Inflammatory macrophage treated with lipopolysaccharide for 1 hour (primary cell): ENCODE results near the gene KIAA0930.

Source experiments
- DNase-seq, 2 donors: peaks; one replicate each; pipeline ENCODE4 v3.0.0-alpha.2; 2020 to 2022

KIAA0930 gene

DNA sequence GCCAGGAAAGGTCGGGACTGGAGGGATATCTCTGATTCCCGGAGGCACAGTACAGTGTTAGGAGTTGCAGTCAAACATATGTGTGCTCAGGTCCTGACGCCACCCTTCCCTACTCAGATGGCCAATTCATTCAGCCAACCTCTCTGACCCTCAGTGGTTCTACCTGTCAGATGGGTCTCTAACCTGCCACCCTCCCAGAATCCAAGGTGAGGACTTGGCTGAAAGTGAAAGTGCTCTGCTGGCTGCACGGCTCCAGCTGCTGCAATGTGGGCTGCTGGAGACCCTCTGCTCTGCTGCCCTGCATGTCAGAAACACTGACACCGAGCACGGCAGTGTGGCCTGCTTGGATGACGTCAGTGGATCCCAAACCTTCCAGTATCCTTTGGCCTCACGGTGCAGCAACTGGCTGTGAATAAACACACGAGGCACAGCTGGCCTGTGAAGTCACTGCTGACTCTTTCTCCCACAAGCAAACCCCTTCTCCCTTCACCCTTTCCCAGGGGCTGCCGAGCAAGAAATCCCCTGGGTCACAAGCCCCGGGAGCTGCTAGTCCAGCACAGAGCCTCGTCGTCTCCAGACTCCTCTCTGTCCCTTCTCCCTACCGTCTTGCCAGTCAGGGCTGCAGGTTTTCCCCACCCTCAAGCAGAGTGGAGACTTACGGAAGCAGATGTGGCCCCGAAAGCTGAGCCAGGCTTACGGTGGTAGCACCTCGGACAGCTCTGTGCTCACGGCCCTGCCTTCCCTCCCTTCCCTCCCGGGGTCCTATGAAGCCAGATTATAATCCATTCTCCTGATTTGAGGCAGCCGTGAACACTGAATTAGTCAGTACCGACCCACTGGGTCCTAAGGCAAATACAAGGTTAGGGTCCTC lies 24.3 kb downstream of the KIAA0930 start:
- DNase-seq: no peak

DNA sequence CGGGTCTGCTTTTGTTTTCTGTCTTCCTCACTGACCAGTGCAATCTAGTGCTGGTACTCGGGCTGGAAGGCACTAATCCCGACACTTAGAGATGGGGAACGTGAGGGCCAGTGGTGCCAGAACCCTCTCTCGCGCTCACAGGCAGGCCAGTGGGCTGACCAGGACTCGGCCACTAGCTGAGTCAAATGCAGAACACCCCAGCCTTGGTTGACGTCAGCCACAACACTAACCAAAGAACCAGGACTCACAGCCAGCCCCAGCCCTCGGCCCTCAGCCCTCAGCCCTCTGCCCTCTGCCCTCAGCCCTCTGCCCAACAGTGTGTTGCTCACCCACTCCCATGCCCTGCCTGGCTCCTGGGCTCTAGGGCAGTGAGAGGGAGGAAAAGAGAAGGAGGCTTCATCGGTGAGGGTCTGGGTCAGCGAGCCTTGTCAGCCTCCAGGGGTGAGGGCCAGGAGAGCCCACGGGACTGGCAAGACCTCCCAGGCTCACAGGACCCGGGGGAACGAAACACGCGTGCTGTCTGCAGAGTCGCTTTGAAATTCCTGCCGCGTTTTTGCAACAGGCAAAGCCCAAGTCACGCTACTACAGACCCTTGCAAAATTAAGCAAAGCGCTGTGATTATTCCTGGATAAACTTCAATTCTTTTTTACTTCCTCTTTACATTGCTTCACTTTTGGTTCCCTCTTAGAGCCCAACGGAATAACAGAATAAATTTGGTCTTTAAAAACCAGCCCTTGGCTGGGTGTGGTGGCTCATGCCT lies 27.5 kb downstream of the KIAA0930 start:
- DNase-seq: peak; percentile 70 to 83

DNA sequence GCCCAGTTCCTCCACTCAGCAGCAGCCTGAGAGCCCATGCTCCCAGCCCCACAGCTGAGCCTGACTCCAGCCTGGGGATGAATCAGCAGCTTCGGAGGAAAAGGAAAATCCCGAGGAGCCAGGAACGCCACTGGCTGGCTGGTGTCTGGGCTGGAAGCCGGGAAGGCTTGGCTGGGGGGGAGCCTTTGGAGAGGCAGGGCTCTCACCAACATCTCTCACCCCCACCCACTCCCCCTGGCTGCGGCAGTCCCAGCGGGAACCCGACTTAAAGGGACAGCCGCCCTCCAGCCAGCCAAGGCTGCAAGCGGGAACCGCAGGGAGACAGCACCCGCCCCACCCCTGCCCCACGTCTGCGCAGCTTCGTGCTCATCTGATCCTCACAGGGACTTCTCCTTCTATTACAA lies 28.4 kb downstream of the KIAA0930 start:
- DNase-seq: peak; percentile 31 to 40

DNA sequence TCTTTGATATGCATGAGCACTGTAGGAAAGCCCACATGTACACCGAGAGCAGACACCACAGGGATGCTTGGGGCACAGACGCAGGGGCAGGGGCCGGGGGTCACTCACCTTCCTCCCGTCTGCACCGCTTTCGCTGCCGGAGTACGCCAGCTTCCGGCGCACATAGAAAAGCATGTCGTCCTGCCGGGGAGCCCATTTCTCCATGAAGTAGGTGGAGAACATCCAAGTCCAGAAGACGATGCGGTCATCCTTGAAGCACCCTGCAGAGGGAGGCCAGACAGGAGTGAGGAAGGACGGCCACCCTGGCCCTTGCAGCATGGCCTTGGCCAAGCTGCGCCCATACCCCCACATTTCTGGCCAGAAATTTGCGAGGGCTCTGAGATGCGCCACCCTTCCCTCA lies 28.8 kb downstream of the KIAA0930 start:
- DNase-seq: no peak

DNA sequence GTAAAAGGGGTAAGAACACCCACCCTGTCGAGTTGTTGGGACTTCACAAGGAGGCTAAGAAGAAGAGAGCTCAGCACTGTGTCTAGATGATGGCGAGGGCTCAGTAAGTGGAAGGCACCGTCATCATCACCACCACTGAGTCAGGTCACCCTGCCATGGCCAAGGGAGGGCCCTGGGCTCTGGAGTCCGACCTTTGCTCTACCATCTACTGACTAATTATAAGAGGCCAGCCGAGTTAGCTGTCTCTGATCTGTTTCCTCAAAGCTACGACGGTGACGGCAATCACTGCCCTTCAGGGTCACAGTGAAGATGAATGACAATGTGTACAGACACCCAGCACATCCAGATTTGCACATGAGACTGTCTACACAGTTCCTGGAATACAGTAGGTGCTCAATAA lies 29.3 kb downstream of the KIAA0930 start:
- DNase-seq: peak in 1 of 2 donors; percentile 39

DNA sequence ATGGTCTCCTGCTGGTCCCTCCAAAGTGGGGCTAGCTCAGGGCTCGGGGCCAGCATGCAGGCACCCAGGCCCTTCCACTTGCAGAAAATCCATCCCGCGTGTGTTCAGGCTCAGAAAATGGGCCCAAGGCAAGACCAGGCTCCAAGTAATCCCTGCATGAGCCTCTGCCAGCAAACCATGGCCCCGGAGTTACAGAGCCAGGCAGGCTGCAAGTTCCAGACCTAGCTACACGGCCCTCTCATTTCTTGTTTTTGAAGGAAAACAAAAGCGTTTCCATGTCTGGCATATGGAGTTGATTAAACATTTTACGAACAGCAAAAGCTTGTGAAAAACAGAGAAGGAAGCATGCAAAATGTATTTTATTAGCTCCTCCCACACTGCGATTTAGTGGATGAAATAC lies 29.7 kb downstream of the KIAA0930 start:
- DNase-seq: no peak

DNA sequence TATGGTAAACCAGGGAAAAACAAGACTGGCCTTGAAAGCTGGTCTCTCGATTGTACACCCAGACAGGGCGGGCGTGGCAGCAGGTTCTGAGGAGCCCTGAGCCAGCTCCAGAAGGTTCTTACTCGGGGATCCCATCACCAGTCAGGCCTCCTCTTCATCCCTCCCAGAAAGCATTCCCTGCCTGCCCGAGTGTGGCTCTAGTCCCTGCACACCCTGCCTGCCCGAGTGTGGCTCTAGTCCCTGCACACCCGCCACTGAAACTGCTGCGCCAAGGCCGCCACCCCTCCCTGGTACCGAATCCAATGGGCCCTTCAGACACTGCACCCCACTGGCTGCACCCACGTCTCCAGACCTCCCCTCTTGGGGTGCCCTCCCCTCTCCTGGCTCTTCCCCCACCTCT lies 30.1 kb downstream of the KIAA0930 start:
- DNase-seq: no peak

DNA sequence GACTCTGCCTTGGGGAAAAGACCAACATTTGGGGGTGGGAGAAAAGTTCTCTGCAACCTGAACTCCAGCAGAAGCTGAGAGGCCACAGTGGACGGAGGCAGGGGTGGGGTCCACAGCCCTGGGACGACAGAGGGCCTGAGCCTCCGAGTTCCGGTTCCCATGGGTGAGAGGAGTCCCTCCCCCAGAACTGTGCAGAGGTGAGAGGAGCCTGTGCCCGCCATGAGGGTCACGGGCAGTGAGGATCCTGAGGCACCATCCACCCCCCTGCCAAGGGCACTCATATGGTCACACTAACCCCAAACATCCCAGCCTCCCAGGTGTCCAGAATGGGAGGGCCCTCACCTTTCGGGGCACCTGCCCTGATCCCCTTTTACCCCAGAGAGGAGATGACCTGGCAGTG lies 30.5 kb downstream of the KIAA0930 start:
- DNase-seq: no peak

DNA sequence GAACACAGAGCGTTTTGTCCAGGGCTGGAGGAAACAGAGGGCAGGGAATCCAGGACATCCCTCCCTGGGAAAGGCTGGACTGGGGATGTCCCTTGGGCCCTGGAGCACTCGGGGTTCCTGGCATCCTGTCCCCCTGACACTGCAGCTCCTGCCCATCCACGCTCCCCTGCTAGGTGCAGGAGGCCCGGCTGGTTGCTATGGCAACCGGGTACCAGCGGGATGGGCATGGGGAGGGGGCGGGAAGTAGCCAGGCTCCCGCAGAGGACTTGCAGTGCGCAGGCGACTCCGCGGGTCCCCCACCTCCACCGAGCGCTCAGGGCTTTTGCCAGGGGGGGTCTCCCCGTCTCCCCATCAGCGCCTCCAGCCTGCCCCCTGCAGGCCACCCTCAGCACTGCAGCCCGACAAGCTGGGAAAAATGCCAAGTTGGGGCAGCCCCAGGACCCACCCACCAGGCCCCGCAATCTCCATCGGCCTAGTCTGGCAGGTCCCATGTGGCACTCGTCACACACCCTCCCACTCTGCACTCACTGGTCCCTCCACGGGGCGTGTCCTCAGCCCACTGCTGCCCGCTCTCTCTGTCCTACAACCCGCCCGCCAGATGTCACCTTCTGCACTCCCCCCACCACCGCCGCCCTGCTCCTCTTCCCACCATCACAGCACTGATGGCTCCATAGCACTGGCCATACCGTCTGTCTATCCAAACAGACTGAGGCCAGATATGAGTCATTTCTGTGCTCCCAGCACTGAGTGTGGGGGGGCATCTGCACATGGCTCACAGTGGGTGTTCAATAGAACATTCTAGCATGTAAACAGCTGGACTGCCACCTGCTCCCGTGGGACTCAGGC lies 31.5 kb downstream of the KIAA0930 start:
- peak; percentile 61 to 82 for DNase-seq

DNA sequence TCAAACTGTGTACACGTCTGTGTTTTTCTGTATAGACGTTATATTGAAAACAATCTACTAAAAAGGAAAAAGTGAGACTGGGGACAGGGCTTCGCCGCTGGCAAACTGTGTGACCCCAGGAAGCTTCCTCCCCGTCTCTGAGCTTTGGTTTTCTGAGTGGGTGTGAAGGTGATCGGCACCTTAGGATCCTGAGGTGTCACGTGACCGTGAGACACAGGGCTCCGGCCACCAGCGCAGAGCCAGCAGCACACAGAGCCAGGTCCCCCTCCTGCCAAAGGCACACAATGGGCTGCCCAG lies 32.0 kb downstream of the KIAA0930 start:
- no peak for DNase-seq

DNA sequence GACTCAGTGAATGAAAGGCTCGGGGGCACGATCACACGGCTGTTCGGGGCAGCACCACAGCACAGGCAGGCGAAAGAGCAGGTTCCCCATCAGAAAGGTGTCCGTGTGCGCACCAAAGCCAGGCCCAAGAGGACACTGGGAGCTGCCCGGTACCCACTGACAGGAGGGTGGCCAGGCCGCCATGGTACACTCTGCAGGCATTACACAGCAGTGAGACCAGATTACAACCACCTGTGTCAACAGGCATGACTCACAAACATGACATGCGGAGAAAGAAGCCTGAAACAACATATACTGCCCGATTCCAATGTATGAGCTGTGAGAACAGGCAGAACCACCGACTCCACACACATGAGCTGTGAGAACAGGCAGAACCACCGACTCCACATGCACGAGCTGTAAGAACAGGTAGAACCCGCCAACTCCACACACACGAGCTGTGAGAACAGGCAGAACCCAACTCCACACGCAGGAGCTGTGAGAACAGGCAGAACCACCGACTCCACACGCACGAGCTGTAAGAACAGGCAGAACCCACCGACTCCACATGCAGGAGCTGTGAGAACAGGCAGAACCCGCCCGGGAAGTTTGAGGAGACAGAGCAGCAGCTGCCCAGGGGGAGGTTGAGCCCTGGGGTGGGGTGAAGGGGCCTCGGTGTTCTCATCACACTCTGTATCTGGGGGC lies 32.6 kb downstream of the KIAA0930 start:
- no peak for DNase-seq

DNA sequence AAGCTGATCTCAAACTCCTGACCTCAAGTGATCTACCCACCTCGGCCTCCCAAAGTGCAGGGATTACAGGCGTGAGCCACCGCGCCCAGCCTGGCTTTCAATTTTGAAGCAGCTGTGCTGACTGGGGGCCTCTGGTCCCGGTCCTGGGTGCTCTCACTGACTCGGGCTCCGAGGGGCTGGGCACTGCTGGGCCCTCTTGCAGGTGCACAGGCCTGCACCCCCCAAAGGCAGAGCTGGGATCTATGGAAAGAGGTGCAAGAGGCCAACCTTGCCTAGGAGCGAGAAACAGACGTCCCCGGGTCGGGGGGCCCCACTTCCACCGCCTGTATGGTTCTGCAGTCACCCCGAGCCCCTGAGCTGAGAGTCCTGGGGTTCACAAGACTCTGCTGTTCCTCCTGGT lies 33.2 kb downstream of the KIAA0930 start:
- DNase-seq: no peak

DNA sequence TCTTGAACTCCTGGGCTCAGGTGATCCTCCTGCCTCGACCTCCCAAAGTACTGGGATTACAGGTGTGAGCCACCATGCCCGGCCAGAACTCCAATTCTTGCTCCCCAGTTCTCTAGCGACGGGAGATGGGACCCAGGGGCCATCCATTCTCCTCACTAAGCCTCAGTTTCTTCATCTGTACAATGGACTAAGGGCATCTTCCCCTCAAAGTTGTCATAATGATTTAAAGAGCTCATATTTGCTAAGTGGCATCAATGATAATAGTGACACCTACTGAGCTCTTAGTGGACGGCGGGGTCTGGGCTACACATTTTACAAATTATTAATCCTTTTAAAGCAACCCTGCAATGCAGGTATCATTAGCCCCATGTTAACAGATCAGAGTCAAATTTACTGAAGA lies 34.5 kb downstream of the KIAA0930 start:
- DNase-seq: no peak

DNA sequence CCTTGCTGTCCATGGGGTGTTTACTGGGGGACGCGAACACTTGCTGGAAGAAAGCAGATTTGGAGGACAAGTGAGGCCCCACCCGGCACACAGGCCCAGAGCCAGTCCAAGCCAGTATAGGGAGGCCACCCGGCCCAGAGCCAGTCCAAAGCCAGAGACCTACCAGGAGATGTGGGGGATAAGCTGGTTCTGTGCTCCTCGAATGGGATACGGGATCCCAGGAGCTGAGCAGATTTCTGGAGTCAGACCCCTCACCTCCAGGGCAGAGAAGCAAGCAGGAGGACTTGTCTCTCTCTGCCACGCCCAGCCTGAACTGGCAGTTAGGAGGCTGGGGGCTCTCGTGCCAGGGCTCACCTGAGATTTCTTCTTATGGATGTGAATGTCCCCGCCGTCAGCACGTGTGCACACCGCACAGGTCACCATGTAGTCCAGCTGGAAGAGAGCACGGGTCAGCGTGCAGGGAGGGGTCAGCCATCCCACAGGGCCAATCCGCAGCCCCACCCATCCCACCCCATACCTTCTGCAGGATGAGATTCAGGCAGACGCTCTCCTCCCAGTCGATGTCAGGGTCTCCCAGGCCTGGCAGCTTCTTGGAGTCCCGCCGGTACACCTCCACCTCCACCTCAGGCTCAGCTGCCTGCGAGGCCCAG lies 35.3 kb downstream of the KIAA0930 start:
- no peak for DNase-seq

DNA sequence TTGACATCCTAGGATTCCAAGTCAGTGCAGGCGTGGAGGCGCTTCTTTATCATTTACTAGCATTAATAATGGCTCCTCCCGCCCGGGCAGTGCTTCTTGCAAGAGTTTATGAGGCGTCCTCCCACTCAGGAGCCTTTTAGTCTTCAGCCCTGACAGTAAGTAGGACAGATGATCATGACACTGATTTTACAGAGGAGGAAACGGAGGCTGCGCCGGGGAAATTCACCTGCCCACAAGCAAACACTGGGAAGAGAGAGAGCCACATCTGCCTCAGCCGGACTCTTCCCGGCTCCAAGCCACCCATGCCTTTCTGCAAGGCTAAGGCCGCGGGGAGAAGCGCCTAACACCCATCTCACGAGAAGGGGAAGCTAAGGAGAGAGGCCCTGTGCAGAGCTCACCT lies 35.9 kb downstream of the KIAA0930 start:
- DNase-seq: peak in 1 of 2 donors; percentile 73

DNA sequence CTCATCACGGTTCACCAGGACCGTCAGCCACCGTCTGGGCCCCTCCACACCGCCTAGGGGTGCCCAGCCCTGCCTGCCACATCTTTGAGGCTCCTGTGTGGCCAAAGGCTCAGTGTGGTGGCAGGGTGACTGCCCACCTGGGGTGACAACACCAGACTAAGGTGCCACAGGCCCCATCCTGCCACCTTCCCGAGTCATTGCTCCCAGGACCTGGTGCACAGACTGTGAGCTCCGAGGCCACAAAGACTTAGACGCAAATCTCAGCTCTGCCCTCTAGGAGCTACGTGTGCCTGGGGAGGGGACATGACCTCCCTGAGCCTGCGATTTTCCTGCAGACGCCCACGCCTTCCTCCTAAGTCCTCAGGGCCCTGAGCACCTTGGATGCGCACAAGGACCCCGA lies 36.5 kb downstream of the KIAA0930 start:
- no peak for DNase-seq

DNA sequence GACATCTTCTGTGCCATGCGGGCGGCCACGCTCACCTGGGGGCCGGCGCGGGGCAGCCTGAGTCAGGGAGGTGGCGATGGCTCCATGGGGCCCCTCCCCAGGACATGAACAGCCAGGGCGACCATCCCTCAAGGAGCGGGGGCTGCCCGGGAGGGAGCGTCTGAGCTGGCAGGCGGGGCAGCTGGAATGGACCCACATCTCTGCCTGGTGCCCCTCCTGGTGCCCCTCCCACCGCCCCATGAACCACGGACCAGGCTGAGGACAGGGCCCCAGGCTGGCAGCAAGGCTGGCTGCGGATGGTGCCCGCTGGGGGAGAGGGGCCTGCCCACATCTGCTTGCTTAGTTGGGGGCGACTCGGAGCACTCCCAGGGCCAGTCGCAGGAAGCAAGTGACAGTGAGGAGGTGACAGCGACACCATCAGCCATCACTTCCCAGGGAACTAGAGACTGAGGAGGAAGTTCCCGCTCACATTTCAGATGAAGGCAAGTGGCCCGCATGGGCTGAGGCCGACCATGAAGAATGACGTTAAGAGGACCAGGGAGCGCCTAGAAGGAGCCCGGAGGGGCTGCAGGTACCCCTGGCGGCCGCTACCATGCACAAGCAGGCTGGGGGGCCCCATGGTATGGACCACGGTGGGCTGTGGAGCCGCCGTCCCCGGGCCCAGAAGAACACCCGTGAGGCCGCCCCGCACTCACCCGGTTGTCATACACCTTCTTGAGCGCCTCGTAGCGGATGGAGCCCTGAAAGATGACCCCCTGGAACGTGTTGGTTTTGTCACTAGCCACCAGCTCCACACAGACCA lies 37.3 kb downstream of the KIAA0930 start:
- peak in 1 of 2 donors; percentile 50 for DNase-seq

DNA sequence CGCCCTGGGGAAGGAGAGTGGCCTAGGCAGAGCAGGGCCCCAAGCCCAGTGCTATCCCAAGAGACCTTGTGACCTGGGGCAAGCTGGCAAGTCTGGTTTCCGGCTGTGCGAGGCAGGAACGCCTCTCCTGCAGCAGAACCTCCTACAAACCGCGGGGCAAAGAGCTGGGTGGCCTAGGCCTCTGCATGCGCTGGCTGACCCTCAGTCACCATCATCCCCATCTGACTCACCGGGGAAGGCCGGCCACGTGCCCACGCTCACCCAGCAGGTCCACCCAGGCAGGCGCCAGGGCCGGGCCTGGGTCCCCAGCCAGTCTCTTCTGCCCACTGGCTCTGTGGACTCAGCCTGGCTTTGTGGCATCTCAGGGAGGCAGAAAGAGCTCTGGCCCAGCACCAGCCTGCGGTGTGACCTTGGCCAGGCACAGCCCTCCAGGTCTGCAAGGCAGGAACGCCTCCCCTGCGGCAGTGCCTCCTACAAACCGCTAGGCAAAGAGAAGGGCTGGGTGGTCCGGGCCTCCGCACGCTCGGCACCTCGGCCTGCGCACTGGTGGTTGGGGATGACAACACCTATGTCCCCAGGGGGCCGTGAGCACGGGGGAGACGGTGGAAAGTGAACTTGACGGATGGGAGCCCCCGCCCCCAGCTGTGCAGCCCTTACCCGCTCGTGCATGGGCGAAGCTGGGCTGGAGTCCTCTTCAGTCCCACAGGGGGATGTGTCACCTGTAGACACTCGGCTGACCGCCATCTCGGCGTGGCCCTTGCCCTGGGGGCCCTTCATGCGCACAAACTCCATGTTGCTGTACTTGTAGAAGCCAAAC lies 38.2 kb downstream of the KIAA0930 start:
- DNase-seq: peak; percentile 34 to 91

DNA sequence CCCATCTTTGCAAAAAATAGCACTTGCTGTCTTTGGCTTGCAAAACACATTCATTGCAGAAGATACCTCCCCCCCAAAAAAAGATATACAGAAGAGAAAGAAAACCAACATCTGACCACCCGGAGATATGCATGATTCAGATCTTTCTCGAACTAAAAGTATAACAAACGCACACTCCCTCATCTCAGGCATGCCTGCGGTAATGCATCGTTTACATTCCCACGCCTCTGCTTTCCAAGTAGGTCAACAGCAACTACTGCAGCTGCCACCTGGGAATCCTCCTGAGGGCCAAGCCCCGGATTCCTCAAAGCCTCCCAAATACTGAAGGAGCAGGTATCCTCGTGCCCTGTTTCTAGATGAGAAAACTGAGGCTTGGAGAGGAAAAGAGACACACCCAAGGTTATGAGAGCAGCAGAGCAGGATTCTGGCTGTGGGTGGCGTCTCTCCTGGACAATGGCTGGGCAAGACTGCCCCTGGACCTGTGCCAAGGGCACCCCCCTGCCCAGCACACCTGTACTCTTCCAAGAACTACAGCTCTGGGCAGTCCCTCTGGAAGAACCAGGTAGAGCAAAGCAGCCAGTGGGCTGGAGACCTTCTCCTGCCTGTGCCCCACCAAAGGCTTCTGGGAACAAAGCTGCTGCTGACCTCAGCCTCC lies 38.9 kb downstream of the KIAA0930 start:
- no peak for DNase-seq
